ENCODE results near the gene BRSK1.

DNA sequence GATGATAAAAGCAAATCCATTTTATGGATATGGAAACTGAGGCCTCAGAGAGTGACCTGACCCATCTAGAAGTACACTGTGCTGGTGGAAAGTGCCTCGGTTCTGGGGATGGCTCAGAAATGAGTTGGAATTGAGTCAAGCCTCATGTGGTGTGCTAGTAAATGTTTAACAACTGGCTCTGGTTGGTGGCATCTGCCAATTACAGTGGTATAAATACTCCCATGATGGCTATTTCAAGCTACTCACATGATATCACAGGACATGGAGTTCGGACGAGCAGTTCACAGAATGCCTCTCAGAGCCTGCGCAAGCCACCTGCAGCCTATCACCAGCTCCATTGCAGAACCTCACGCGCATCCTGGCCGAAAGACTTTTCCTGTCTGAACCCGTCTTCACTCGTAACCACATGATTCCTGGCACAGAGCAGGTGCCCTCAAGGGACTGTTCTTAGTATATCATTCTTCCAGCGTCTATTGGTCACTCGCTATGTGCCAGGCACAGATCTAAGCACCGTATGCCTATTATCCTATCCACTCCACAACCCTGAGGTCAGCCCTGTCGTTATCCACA is 32.2 kb downstream of the BRSK1 start:
- no peak for TF ChIP-seq CTCF (IDR thresholded peaks at IDR 0.05; ENCODE audit: low read depth, low read length, poor library complexity, severe bottlenecking)
- no peak for TF ChIP-seq EZH2phosphoT487 (IDR thresholded peaks at IDR 0.05; ENCODE audit: borderline replicate concordance, low read length)

Measured in DOHH2 (cell line).